Subcutaneous abdominal adipose tissue (tissue), 5 donors: ENCODE measurements around the gene SUMF1.

Source experiments
- H3K27ac ChIP-seq: one replicate; pipeline ENCODE4 v1.7.0; 2013; ENCODE audit warnings: low read depth, mild to moderate bottlenecking, inconsistent platforms, low read length, moderate library complexity
- H3K27me3 ChIP-seq, 5 donors: one replicate each; pipeline ENCODE4 v1.7.0; 2013; ENCODE audit warnings: low read length in 5 of 5, inconsistent platforms in 1 of 5; ENCODE audit not compliant: control insufficient read depth in 5 of 5, insufficient read depth in 4 of 5
- H3K36me3 ChIP-seq, 5 donors: one replicate each; pipeline ENCODE4 v1.7.0; 2013; ENCODE audit warnings: low read length in 5 of 5; ENCODE audit not compliant: control insufficient read depth in 5 of 5, insufficient read depth in 5 of 5
- H3K4me1 ChIP-seq, 5 donors: one replicate each; pipeline ENCODE4 v1.7.0; 2013; ENCODE audit warnings: low read length in 5 of 5, mild to moderate bottlenecking in 3 of 5, moderate library complexity in 1 of 5; ENCODE audit not compliant: control insufficient read depth in 5 of 5, insufficient read depth in 5 of 5
- H3K4me3 ChIP-seq, 5 donors: one replicate each; pipeline ENCODE4 v1.7.0; 2013; ENCODE audit warnings: low read length in 5 of 5, low read depth in 1 of 5
- H3K9ac ChIP-seq, 5 donors: one replicate each; pipeline ENCODE4 v1.7.0; 2013; ENCODE audit warnings: low read length in 5 of 5, mild to moderate bottlenecking in 4 of 5, moderate library complexity in 3 of 5
- H3K9me3 ChIP-seq, 5 donors: one replicate each; pipeline ENCODE4 v1.7.0; 2013; ENCODE audit warnings: low read length in 5 of 5; ENCODE audit not compliant: control insufficient read depth in 5 of 5
- donor health status: healthy.
- donor health status: healthy.
- donor health status: healthy.
- donor health status: healthy.
- donor health status: healthy.

SUMF1 gene

DNA sequence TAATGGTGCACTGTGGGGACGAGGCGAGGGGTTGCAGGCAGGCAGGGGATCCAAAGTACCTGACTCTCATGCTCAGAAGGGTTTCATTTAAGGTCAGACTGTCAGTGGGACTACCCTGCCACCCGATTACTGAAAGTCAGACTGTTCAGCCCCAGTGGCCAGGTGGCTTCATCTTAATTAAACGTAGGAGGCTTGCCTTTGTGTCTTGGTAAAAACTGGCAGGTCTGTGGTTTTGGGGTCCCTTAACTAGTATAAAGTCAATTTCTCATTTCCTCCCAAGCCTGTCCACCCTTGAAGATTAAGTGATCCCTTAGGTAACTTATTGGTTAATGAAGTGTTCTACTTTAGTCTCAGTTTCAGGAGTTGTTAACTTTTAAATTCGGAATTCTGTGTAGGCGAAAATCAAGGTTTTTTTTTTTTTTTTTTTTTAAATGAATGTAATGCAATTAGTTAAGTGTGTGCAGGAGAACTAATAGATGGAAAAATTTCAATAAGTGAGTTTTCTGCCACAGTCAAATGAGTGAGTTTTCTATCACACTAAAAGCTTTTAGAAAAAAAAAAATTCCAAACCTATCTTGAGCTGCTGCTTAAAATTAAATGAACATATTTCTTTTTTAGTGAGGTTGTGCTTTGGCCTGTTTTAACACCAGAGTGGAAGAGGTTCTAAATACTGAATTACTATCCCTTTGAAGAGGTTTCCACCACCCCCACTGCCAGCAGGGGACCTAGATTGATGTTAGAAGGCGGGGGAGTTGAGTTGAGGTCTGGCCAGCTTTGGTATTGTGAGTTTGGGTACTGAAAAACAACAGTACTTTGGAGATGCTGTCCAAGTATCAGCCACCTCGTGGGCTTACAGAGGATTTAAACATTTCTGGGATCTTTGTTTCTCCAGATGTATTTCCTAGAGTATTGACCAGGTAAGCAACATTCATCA, 41.2 kb upstream of the SUMF1 start:
- Histone ChIP-seq H3K4me3 (no peak overlapping the region), H3K27me3 (no peaks in the 10 kb centered on the region), H3K4me1 (peaks cover 2 to 42% (median 30%) of the 10 kb centered on the region in 5 donors), H3K9ac (no peak overlapping the region), H3K36me3 (no peaks in the 10 kb centered on the region), H3K9me3 (no peaks in the 10 kb centered on the region), H3K27ac (no peak overlapping the region)

- Histone ChIP-seq H3K4me3 (no peak overlapping the region), H3K9ac (no peak overlapping the region), H3K27ac (no peak overlapping the region)
Measured at GRCh38 chr3:4507024-4507596, 40.0 kb upstream of the SUMF1 start.

GRCh38 chr3:4506559-4507023, 39.5 kb upstream of the SUMF1 start:
- peaks cover 0 to 1% (median 0%) of the 10 kb centered on the region in 5 donors for H3K36me3 ChIP-seq
- no peak overlapping the region for H3K9ac ChIP-seq
- no peak overlapping the region for H3K4me3 ChIP-seq
- no peak overlapping the region for H3K27ac ChIP-seq
- peaks cover 2 to 35% (median 28%) of the 10 kb centered on the region in 5 donors for H3K4me1 ChIP-seq
- no peaks in the 10 kb centered on the region for H3K9me3 ChIP-seq
- no peaks in the 10 kb centered on the region for H3K27me3 ChIP-seq

More at GRCh38 chr3:4507024-4507596, 40.0 kb upstream of the SUMF1 start:
- H3K4me1 ChIP-seq, result peaks cover 2 to 40% (median 29%) of the 10 kb centered on the region in 5 donors
- no peaks in the 10 kb centered on the region for H3K27me3 ChIP-seq
- H3K9me3 ChIP-seq, result no peaks in the 10 kb centered on the region
- H3K36me3 ChIP-seq, result no peaks in the 10 kb centered on the region

- Histone ChIP-seq H3K27ac (no peak overlapping the region), H3K27me3 (no peaks in the 10 kb centered on the region), H3K9ac (no peak overlapping the region), H3K4me3 (no peak overlapping the region), H3K4me1 (peaks cover 2 to 29% (median 22%) of the 10 kb centered on the region in 5 donors), H3K9me3 (no peaks in the 10 kb centered on the region), H3K36me3 (peaks cover 0 to 6% (median 4%) of the 10 kb centered on the region in 5 donors)
Measured at GRCh38 chr3:4505688-4506558, 38.9 kb upstream of the SUMF1 start.

DNA sequence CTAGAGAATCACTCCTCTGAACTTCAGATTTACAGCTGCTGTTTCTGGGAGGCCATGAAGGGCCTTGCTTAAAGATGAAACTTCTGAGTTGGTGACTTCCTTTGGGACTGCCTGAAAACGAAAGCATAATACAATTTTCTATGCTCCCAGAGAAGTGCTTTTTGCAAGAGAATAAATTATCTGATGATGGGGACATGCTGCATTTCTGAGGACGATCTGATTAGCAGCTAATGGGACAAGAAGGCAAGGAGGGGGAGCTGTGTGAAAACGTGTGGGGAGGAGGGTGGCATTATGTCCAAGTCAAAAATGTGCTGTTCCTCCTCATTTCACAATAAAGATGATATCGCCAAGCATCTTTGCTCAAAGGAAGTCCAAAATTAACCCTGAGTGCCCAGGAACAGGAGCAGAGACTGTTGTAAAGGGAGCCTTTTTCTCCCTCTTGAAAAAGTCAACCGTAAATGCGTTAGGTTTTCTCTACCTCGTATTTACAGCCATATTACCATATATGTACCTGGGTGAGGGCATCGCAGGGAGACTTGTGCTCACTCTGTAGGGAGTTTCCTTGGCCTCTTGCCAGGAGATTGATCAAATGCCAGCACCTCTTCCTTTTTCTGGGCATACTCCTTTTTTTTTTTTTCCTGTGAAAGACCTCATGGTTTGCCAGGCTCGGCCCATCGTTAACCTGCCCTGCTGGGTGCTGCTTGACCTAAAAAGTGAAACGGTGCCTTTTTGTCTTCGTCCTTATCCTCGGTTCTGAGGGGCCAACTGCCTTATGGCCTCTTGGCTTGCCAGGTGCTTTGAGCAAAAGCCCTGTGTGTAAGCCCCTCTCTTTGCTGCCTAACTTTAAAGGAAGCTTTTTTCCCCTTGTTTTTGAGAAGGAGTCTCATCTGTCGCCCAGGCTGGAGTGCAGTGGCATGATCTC, 37.5 kb upstream of the SUMF1 start:
- peak overlapping the region in 4 of 5 donors; percentile 47 to 57 (median 51) for H3K4me3 ChIP-seq
- peaks cover 0 to 6% (median 4%) of the 10 kb centered on the region in 5 donors for H3K36me3 ChIP-seq
- H3K4me1 ChIP-seq, result peaks cover 2 to 18% (median 12%) of the 10 kb centered on the region in 5 donors
- H3K9me3 ChIP-seq, result no peaks in the 10 kb centered on the region
- H3K27me3 ChIP-seq, result no peaks in the 10 kb centered on the region
- peak overlapping the region; percentile 60 for H3K27ac ChIP-seq
- H3K9ac ChIP-seq, result peak overlapping the region in 3 of 5 donors; percentile 38 to 63 (median 53)

DNA sequence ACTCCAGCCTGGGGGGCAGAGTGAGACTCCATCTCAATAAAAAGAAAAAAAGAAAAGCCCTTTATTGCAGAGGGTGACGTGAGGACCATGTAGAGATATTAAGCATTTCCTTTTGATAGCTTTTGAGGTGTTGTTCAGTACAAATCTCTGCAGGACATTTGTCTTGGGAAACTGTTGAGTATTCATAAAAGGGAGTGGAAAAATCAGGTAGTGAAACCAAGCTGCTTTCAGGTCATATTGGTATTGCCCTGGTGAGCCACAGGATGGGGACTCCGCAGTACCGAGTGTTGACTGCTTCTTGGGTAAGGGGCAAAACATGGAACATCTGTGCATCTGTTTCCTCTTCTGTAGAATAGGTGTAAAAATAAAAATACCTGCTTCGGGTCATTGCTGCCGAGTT, 36.0 kb upstream of the SUMF1 start:
- Histone ChIP-seq H3K4me3 (no peak overlapping the region), H3K9ac (no peak overlapping the region), H3K27ac (no peak overlapping the region), H3K36me3 (peaks cover 0 to 6% (median 4%) of the 10 kb centered on the region in 5 donors), H3K9me3 (no peaks in the 10 kb centered on the region), H3K27me3 (no peaks in the 10 kb centered on the region), H3K4me1 (peaks cover 2 to 18% (median 12%) of the 10 kb centered on the region in 5 donors)

- Histone ChIP-seq H3K36me3 (peaks cover 0 to 6% (median 4%) of the 10 kb centered on the region in 5 donors), H3K9ac (no peak overlapping the region), H3K27ac (no peak overlapping the region), H3K27me3 (no peaks in the 10 kb centered on the region), H3K4me3 (no peak overlapping the region), H3K4me1 (peaks cover 2 to 18% (median 12%) of the 10 kb centered on the region in 5 donors), H3K9me3 (no peaks in the 10 kb centered on the region)
Measured at GRCh38 chr3:4501927-4502326, 34.9 kb upstream of the SUMF1 start.

DNA sequence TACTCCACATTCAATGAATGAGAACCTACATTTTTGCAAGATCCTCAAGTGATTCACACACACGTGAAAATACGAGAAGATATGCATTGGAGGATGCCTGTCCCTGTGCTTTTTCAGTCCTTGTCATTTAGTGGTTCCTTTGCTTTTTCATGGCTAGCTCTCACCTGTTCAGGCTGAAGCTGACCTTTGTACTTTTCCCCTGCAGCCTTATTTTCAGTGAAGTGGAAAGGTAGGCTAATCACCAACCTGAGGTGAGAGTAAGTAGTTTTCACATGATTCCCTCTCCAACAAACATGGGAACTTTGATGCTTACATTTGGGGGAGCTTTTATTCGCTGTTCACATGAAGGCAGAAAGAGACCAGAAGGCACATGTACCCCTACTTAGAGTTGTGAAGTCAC, 34.4 kb upstream of the SUMF1 start:
- no peaks in the 10 kb centered on the region for H3K9me3 ChIP-seq
- peaks cover 2 to 18% (median 12%) of the 10 kb centered on the region in 5 donors for H3K4me1 ChIP-seq
- H3K27ac ChIP-seq, result no peak overlapping the region
- H3K4me3 ChIP-seq, result no peak overlapping the region
- H3K27me3 ChIP-seq, result no peaks in the 10 kb centered on the region
- no peak overlapping the region for H3K9ac ChIP-seq
- H3K36me3 ChIP-seq, result peaks cover 0 to 6% (median 4%) of the 10 kb centered on the region in 5 donors

DNA sequence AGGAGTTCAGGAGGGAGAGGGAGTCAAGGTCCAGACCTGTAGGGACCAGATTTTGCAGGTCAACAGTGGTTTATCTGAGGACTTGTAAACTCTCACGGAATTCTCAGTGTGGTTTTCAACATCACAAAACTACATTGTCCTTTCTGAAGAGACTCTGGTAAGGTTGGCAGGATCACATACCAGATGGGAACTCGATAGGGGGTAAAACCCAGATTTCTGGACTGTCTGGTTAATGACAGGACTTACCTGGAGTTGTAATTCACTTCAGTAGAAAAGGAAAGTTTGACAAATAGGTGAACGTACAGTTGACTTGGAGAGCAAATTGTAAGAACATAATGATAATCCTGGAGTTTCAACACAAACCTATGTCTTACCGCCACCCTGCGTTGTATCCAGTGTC, 31.4 kb upstream of the SUMF1 start:
- Histone ChIP-seq H3K27me3 (no peaks in the 10 kb centered on the region), H3K27ac (no peak overlapping the region), H3K9ac (no peak overlapping the region), H3K4me1 (peaks cover 0 to 24% (median 21%) of the 10 kb centered on the region in 5 donors), H3K36me3 (peaks cover 0 to 6% (median 4%) of the 10 kb centered on the region in 5 donors), H3K9me3 (no peaks in the 10 kb centered on the region), H3K4me3 (no peak overlapping the region)
